OCI-LY1 (cell line): ENCODE results near the gene SLX4IP.

ENCODE experiments used
- EZH2 ChIP-seq: fragments of 200-600 bp; sonication (generic), shearing (Covaris generic); IDR thresholded peaks from 2 replicates; pipeline ENCODE4 v1.8.0; 2017; ENCODE audit warnings: borderline replicate concordance, mixed run types, mild to moderate bottlenecking, antibody characterized with exemption, low read length, moderate library complexity, mixed read lengths
- TF ChIP-seq, protein P1 (sequence below): fragments of 200-600 bp; sonication (generic), shearing (Covaris generic); IDR thresholded peaks from 2 replicates; pipeline ENCODE4 v1.5.1; 2017; ENCODE audit warnings: mild to moderate bottlenecking, antibody characterized with exemption, low read length, moderate library complexity, mixed read lengths

DNA sequence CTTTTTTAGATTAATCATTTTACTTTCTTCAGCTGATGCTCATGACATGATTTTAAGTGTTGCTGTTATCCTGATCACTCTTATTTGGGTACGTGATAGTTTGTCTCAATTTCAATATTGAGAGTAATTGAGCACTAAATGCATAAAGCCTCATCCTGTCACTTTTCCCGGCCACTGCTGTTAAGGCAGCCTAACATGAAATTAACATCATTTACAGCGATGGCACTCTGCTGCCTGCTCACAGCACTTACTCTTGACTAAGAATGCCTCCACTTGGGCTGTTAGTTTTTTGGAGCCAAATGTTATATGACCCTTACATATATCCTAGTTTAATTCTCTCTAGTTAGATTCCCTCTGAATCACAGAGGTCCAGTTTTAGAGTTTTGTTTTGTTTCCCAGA is 107.3 kb downstream of the SLX4IP start:
- TF ChIP-seq, protein P1, sequence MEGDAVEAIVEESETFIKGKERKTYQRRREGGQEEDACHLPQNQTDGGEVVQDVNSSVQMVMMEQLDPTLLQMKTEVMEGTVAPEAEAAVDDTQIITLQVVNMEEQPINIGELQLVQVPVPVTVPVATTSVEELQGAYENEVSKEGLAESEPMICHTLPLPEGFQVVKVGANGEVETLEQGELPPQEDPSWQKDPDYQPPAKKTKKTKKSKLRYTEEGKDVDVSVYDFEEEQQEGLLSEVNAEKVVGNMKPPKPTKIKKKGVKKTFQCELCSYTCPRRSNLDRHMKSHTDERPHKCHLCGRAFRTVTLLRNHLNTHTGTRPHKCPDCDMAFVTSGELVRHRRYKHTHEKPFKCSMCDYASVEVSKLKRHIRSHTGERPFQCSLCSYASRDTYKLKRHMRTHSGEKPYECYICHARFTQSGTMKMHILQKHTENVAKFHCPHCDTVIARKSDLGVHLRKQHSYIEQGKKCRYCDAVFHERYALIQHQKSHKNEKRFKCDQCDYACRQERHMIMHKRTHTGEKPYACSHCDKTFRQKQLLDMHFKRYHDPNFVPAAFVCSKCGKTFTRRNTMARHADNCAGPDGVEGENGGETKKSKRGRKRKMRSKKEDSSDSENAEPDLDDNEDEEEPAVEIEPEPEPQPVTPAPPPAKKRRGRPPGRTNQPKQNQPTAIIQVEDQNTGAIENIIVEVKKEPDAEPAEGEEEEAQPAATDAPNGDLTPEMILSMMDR, result no peak
- no peak for TF ChIP-seq EZH2
